ENCODE results near the gene KIF3C. TPM values are rescaled to one million over a fixed set of nuclear protein-coding genes. Genes with fewer than 3 reads are reported as not detected.

KIF3C gene
- total and polyA plus RNA-seq, 9 of the 15 experiments (the other 6 are each of a cell fraction or from before 2014, with no cell fraction given), result 0.69 to 6.7 (median 3.3) TPM

DNA sequence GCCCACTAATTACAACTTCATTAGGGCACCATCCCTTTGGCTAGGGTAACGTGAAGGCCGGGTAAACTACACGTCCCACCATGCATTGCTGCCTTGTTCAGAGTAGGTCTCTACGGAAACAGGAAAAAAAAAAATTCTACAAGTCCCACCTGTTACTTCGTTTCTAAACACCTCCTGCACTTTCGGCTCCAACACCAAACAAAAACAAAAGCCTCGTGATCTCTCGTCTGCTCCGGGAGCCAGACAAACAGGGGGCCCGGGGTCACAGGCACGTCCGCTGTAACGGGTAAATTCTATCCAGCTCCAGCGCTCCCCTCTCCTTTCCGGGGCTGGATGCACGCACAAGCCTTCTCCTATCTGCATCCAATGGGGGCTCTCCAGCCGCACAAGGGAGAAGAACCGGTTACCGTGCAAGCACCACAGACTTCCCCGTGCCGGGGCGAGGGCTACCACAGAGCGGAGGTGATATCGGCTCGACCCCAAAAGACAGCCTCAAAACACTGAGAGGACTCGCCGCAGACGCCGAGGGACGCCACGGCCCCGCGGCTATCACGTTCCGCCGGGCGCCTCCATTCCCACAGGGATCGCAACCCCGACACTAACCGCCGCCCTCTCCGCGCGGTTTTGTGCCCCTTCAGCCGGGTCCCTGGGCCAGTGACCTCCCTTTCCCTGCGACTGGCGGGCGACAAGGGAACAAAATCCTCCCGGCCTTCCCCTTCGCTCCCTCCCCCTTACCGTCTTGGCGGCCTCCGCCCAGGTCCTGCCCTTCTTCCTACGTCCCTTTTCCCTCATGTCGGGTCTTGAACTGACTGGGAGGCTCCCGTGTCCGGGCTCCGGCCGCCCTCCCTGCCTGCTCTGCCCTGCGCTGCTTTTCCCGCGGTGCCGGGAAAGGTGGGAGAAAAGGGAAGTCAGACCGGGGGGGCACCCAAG lies 104.6 kb downstream of the KIF3C start (continued):
- no peak for TF ChIP-seq HLTF (IDR thresholded peaks at IDR 0.05)
- no peak for TF ChIP-seq GTF3C2 (IDR thresholded peaks at IDR 0.05; ENCODE audit: borderline replicate concordance, extremely low read depth, insufficient read length)
- peak; percentile 13; the same call in 1 of the 2 replicates for TF ChIP-seq MYC (IDR thresholded peaks at IDR 0.05; ENCODE audit: low read depth, low read length)
- TF ChIP-seq MYC (CRISPR knock-in tag; IDR thresholded peaks at IDR 0.05; ENCODE audit: borderline replicate concordance, low read depth), result 0 out of 2 replicates have a peak, but pooled peaks have one; percentile 65
- peak; percentile 4; the same call in 1 of the 2 replicates for TF ChIP-seq BHLHE40 (IDR thresholded peaks at IDR 0.05; ENCODE audit: low read length)
- TF ChIP-seq, protein P1, sequence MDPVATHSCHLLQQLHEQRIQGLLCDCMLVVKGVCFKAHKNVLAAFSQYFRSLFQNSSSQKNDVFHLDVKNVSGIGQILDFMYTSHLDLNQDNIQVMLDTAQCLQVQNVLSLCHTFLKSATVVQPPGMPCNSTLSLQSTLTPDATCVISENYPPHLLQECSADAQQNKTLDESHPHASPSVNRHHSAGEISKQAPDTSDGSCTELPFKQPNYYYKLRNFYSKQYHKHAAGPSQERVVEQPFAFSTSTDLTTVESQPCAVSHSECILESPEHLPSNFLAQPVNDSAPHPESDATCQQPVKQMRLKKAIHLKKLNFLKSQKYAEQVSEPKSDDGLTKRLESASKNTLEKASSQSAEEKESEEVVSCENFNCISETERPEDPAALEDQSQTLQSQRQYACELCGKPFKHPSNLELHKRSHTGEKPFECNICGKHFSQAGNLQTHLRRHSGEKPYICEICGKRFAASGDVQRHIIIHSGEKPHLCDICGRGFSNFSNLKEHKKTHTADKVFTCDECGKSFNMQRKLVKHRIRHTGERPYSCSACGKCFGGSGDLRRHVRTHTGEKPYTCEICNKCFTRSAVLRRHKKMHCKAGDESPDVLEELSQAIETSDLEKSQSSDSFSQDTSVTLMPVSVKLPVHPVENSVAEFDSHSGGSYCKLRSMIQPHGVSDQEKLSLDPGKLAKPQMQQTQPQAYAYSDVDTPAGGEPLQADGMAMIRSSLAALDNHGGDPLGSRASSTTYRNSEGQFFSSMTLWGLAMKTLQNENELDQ (CRISPR knock-in tag; IDR thresholded peaks at IDR 0.05; ENCODE audit: borderline replicate concordance), result 0 out of 2 replicates have a peak, but pooled peaks have one; percentile 54
- TF ChIP-seq PRDM10 (IDR thresholded peaks at IDR 0.05; ENCODE audit: partially characterized antibody), result peak; percentile 82
- TF ChIP-seq HCFC1 (IDR thresholded peaks at IDR 0.05; ENCODE audit: low read depth, low read length), result peak; percentile 85
- TF ChIP-seq NCOR1 (IDR thresholded peaks at IDR 0.05), result no peak
- no peak for TF ChIP-seq KLF13 (tag; IDR thresholded peaks at IDR 0.05; ENCODE audit: borderline replicate concordance, low read depth)
- TF ChIP-seq RBBP5 (IDR thresholded peaks at IDR 0.05; ENCODE audit: borderline replicate concordance, insufficient read depth, low read length, poor library complexity, severe bottlenecking), result peak; percentile 81
- TF ChIP-seq SMARCA5 (IDR thresholded peaks at IDR 0.05), result 0 out of 2 replicates have a peak, but pooled peaks have one; percentile 39
- TF ChIP-seq LEF1 (IDR thresholded peaks at IDR 0.05), result 0 out of 2 replicates have a peak, but pooled peaks have one; percentile 18
- TF ChIP-seq SAP30 (IDR thresholded peaks at IDR 0.05; ENCODE audit: borderline replicate concordance, insufficient read depth, low read depth, low read length, poor library complexity, severe bottlenecking), result peak; percentile 86
- TF ChIP-seq GATAD2B (IDR thresholded peaks at IDR 0.05; ENCODE audit: borderline replicate concordance), result no peak
- peak; percentile 68; the same call in 1 of the 2 replicates for TF ChIP-seq PHF8 (IDR thresholded peaks at IDR 0.05; ENCODE audit: borderline replicate concordance, low read length)
- TF ChIP-seq FOXP1 (CRISPR knock-in tag; IDR thresholded peaks at IDR 0.05), result no peak
